Upper lobe of left lung (tissue), 6 donors: ENCODE results near the gene PPHLN1. TPM values are rescaled to one million over a fixed set of nuclear protein-coding genes. Genes with fewer than 3 reads are reported as not detected.
"Not testable (repeated sequence)": the region's sequence is repeated elsewhere in the genome, so short reads cannot be mapped to it uniquely, and the experiment has no call there.

ENCODE experiments used
- ATAC-seq, 2 donors: fragments of 200-7000 bp; cut with Tn5 transposase; one replicate each; pipeline ENCODE4 v1.9.1; 2022; ENCODE audit warnings: mild to moderate bottlenecking in 2 of 2, moderate library complexity in 2 of 2; ENCODE audit not compliant: low FRiP score in 2 of 2
- DNase-seq, 2 donors: peaks; one replicate each; pipeline ENCODE4 v3.0.0-alpha.2; 2019 to 2020
- H3K27ac ChIP-seq, 4 donors: fragments of 200-600 bp; sonication (generic); one replicate each; pipeline ENCODE4 v1.5.1; 2016 to 2019
- H3K27me3 ChIP-seq, 4 donors: fragments of 200-600 bp; sonication (generic); one replicate each; pipeline ENCODE4 v1.5.1; 2017 to 2019
- H3K36me3 ChIP-seq, 4 donors: fragments of 200-600 bp; sonication (generic); one replicate each; pipeline ENCODE4 v1.5.1; 2016 to 2019
- H3K4me1 ChIP-seq, 4 donors: fragments of 200-600 bp; sonication (generic); one replicate each; pipeline ENCODE4 v1.5.1; 2018 to 2019
- H3K4me3 ChIP-seq, 4 donors: fragments of 200-600 bp; sonication (generic); one replicate each; pipeline ENCODE4 v1.5.1; 2017 to 2019; ENCODE audit warnings: mild to moderate bottlenecking in 2 of 4, moderate library complexity in 1 of 4
- H3K9me3 ChIP-seq, 4 donors: fragments of 200-600 bp; sonication (generic); one replicate each; pipeline ENCODE4 v1.5.1; 2018 to 2019
- EP300 ChIP-seq, 4 donors: sonication (generic); formaldehyde crosslinking; IDR thresholded peaks; one replicate each; pipeline ENCODE4 v1.5.1; 2017; ENCODE audit warnings: antibody characterized with exemption in 4 of 4, control low read depth in 2 of 4
- POLR2A ChIP-seq, 4 donors: fragments of 450-650 bp; IDR thresholded peaks; one replicate each; pipeline ENCODE4 v1.5.1; 2016 to 2017; ENCODE audit warnings: antibody characterized with exemption in 4 of 4, mild to moderate bottlenecking in 2 of 4
- POLR2AphosphoS5 ChIP-seq, 2 donors: sonication (generic); formaldehyde crosslinking; IDR thresholded peaks; one replicate each; pipeline ENCODE4 v1.5.1; 2017; ENCODE audit warnings: antibody characterized with exemption in 2 of 2
- WGBS, 2 donors: methylation state at CpG; one replicate each; pipeline ENCODE4 v1.1.5; 2017 to 2018; 5-methylcytosine and 5-hydroxymethylcytosine counted together
- total RNA-seq, 6 donors: library from RNA; depleted of rRNA in 4 of 6; stranded (reverse); fragments of >200 nt in 4 of 6; gene quantifications; one replicate each; pipeline versions ENCODE4 v1.1.0 to v1.2.1, GENCODE V29; 2016 to 2021
- TF ChIP-seq, protein P1 (sequence below), 6 experiments: fragments of 450-650 bp in 4 of 6; fragments of 200-600 bp in 2 of 6; sonication (generic) in 2 of 6; IDR thresholded peaks; one replicate each; pipeline ENCODE4 v1.5.1; 2016 to 2019; ENCODE audit warnings: antibody characterized with exemption in 6 of 6
- donor health status: DM: no; HTN: no; CAD: no; lungs with moderate emphysema.
- donor health status: DM: no; HTN: yes; CAD: no; lungs with severe emphysema.

PPHLN1 gene
- total RNA-seq, 6 donors from 2014 or later, result 24.5 to 69.1 (median 46.7) TPM

DNA sequence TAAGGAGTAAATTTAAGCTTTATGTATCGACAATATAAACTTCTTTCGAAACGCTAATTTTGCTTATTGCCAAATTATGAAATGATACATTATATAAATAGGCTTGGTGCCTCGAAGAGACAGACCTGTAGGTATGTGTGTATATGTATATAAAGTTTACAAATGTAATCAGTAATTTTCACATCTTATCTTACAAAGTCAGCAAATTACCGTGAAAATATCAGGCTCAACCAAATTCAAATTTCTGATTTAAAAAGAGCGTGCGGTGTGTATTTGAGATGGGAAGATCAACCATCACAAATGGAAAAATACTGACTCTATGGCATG is 678 bp upstream of the PPHLN1 start:
- ATAC-seq (no peak), DNase-seq (no peak)
- Histone ChIP-seq H3K9me3 (no peaks in the 10 kb centered on the region), H3K27ac (peak overlapping the region; percentile 78 to 87 (median 86)), H3K27me3 (no peaks in the 10 kb centered on the region), H3K36me3 (peaks cover 0 to 20% (median 0%) of the 10 kb centered on the region in 4 donors), H3K4me1 (peaks cover 15 to 42% (median 21%) of the 10 kb centered on the region in 4 donors), H3K4me3 (peak overlapping the region; percentile 71 to 74 (median 72))
- 48 to 61% methylated on average over 7 of the region's 7 CpGs for WGBS, 2 donors
- TF ChIP-seq EP300 (IDR thresholded peaks at IDR 0.05) (no peak), POLR2A (IDR thresholded peaks at IDR 0.05) (no peak), POLR2AphosphoS5 (IDR thresholded peaks at IDR 0.05) (no peak)
- TF ChIP-seq, protein P1, sequence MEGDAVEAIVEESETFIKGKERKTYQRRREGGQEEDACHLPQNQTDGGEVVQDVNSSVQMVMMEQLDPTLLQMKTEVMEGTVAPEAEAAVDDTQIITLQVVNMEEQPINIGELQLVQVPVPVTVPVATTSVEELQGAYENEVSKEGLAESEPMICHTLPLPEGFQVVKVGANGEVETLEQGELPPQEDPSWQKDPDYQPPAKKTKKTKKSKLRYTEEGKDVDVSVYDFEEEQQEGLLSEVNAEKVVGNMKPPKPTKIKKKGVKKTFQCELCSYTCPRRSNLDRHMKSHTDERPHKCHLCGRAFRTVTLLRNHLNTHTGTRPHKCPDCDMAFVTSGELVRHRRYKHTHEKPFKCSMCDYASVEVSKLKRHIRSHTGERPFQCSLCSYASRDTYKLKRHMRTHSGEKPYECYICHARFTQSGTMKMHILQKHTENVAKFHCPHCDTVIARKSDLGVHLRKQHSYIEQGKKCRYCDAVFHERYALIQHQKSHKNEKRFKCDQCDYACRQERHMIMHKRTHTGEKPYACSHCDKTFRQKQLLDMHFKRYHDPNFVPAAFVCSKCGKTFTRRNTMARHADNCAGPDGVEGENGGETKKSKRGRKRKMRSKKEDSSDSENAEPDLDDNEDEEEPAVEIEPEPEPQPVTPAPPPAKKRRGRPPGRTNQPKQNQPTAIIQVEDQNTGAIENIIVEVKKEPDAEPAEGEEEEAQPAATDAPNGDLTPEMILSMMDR (IDR thresholded peaks at IDR 0.05), result no peak

- peak in 1 of 2 donors; percentile 29 for DNase-seq
- ATAC-seq, result peak; percentile 44 to 47
- WGBS, 2 donors, result 10 to 11% methylated on average over 12 to 13 of the region's 13 CpGs
Measured at GRCh38 chr12:42326541-42327226, 717 bp downstream of the PPHLN1 start.

GRCh38 chr12:42327227-42327590 is 1.2 kb downstream of the PPHLN1 start:
- WGBS, 2 donors, result 61 to 73% methylated on average over 2 of the region's 2 CpGs
- ATAC-seq (no peak), DNase-seq (no peak)
- TF ChIP-seq EP300 (IDR thresholded peaks at IDR 0.05) (no peak), POLR2AphosphoS5 (IDR thresholded peaks at IDR 0.05) (no peak), POLR2A (IDR thresholded peaks at IDR 0.05) (no peak)
- TF ChIP-seq, protein P1 (IDR thresholded peaks at IDR 0.05), result no peak
- Histone ChIP-seq H3K36me3 (peaks cover 0 to 8% (median 0%) of the 10 kb centered on the region in 4 donors), H3K4me1 (peaks cover 15 to 47% (median 26%) of the 10 kb centered on the region in 4 donors), H3K27me3 (no peaks in the 10 kb centered on the region), H3K9me3 (no peaks in the 10 kb centered on the region), H3K4me3 (peak overlapping the region in 3 of 4 donors; percentile 71 to 73 (median 72)), H3K27ac (peak overlapping the region in 2 of 4 donors; percentile 78 to 87)

More at GRCh38 chr12:42326541-42327226, 717 bp downstream of the PPHLN1 start:
- Histone ChIP-seq H3K36me3 (peaks cover 0 to 8% (median 0%) of the 10 kb centered on the region in 4 donors), H3K4me3 (peak overlapping the region; percentile 71 to 74 (median 72)), H3K27me3 (no peaks in the 10 kb centered on the region), H3K4me1 (peaks cover 15 to 42% (median 22%) of the 10 kb centered on the region in 4 donors), H3K27ac (peak overlapping the region; percentile 78 to 87 (median 86)), H3K9me3 (no peaks in the 10 kb centered on the region)
- TF ChIP-seq POLR2AphosphoS5 (IDR thresholded peaks at IDR 0.05), result no peak
- TF ChIP-seq, protein P1 (IDR thresholded peaks at IDR 0.05), result no peak
- no peak for TF ChIP-seq POLR2A (IDR thresholded peaks at IDR 0.05)
- no peak for TF ChIP-seq EP300 (IDR thresholded peaks at IDR 0.05)

GRCh38 chr12:42330097-42330496 is 4.1 kb downstream of the PPHLN1 start:
- DNase-seq, H3K4me3 ChIP-seq, H3K27ac ChIP-seq, H3K27me3 ChIP-seq, ATAC-seq, H3K36me3 ChIP-seq, H3K9me3 ChIP-seq: not testable (repeated sequence)
- 62 to 80% methylated on average over 11 of the region's 11 CpGs for WGBS, 2 donors
- peaks cover 15 to 44% (median 25%) of the 10 kb centered on the region in 4 donors for H3K4me1 ChIP-seq

DNA sequence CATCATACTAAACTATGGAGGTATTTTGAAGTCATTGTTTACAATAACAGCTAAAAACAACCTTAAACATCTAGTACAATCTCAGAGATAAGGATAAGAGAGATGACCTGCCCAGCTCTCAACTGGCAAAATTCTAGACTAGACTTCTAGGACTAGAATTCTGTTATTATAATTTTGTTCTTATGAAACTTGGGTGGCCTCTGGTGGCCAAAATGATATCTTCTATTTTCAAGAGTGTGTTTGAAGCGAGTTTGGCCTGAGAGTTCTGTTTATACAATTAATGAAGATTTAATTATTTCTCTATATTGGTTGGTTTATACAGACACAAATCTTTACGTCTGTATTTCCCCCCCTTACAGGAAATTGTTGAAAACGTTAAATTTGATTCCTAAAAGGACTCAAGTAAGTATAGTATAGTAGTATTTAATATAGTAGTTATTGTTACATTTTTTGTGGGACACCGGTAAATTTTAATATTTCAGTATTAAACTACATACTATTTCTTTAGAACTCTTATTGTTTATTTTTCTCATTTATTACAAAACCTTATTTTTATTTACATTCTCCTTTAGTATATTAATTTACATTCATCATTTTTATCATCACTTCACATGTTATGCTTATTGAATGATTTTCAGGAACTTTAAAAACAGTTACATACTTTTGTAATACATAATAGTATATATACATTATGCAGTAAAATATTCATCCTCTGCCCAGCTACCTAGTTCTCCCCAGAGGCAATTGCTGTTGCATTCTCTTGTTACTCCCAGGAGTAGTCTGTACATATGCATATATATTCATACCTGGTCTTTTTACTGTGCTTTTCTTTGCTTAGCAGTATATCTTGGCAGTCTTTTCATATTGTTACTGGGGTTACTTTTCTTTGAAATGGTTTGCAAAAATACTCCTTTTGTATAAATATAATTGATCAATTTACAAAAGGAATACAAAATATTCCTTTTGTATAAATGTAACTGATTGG is 6.6 kb downstream of the PPHLN1 start:
- no peak overlapping the region for H3K27ac ChIP-seq
- ATAC-seq (no peak), DNase-seq (no peak)
- no peak overlapping the region for H3K4me3 ChIP-seq
- peaks cover 0 to 14% (median 11%) of the 10 kb centered on the region in 4 donors for H3K36me3 ChIP-seq
- no peaks in the 10 kb centered on the region for H3K9me3 ChIP-seq
- no peaks in the 10 kb centered on the region for H3K27me3 ChIP-seq
- 28 to 32% methylated on average over 4 of the region's 4 CpGs for WGBS, 2 donors
- peaks cover 6 to 28% (median 13%) of the 10 kb centered on the region in 4 donors for H3K4me1 ChIP-seq
- TF ChIP-seq, protein P1 (IDR thresholded peaks at IDR 0.05), result peak; percentile 47 to 67 (median 55)
- TF ChIP-seq POLR2A (IDR thresholded peaks at IDR 0.05), result no peak
- TF ChIP-seq EP300 (IDR thresholded peaks at IDR 0.05), result no peak
- TF ChIP-seq POLR2AphosphoS5 (IDR thresholded peaks at IDR 0.05), result no peak
